ENCODE data around the gene PRKCD.

PRKCD gene

GRCh38 chr3:53193466-53194209, 32.6 kb downstream of the PRKCD start:
- DNase-seq = no peak

GRCh38 chr3:53194210-53195065, 33.4 kb downstream of the PRKCD start:
- peak; percentile 65 for DNase-seq

GRCh38 chr3:53195066-53195450, 34.0 kb downstream of the PRKCD start:
- no peak for DNase-seq

- peak; percentile 9 for DNase-seq
Observed at GRCh38 chr3:53195602-53196574, 34.9 kb downstream of the PRKCD start.

GRCh38 chr3:53196575-53197407, 35.8 kb downstream of the PRKCD start:
- DNase-seq = no peak

GRCh38 chr3:53198256-53198977, 37.4 kb downstream of the PRKCD start:
- DNase-seq = no peak

GRCh38 chr3:53198996-53199395, 38.0 kb downstream of the PRKCD start:
- no peak for DNase-seq

GRCh38 chr3:53199834-53200233, 38.8 kb downstream of the PRKCD start:
- DNase-seq = no peak

- no peak for DNase-seq
Observed at GRCh38 chr3:53200501-53201498, 39.8 kb downstream of the PRKCD start.

- DNase-seq = no peak
Observed at GRCh38 chr3:53202331-53203015, 41.5 kb downstream of the PRKCD start.

GRCh38 chr3:53211706-53212702, 51.0 kb downstream of the PRKCD start:
- no peak for DNase-seq

GRCh38 chr3:53213276-53213675, 52.3 kb downstream of the PRKCD start:
- no peak for DNase-seq

- no peak for DNase-seq
Observed at GRCh38 chr3:53215816-53216215, 54.8 kb downstream of the PRKCD start.

GRCh38 chr3:53216723-53217122, 55.7 kb downstream of the PRKCD start:
- DNase-seq = no peak

GRCh38 chr3:53217175-53217574, 56.2 kb downstream of the PRKCD start:
- DNase-seq = no peak

- DNase-seq = no peak
Observed at GRCh38 chr3:53218131-53218530, 57.1 kb downstream of the PRKCD start.

- peak; percentile 52 for DNase-seq
Observed at GRCh38 chr3:53219895-53220483, 59.0 kb downstream of the PRKCD start.

- DNase-seq = no peak
Observed at GRCh38 chr3:53221345-53221744, 60.3 kb downstream of the PRKCD start.
